Ramos (cell line): ENCODE data around the gene KLK8.

ENCODE experiments used
- in situ Hi-C: fragments of 300-500 bp; cut with MboI; formaldehyde crosslinking; loops from one replicate; pipeline ENCODE4 v1.14.3; 2022; ENCODE audit warnings: low sequenced_read_pairs; ENCODE audit not compliant: unreplicated experiment

The KLK8 gene

DNA sequence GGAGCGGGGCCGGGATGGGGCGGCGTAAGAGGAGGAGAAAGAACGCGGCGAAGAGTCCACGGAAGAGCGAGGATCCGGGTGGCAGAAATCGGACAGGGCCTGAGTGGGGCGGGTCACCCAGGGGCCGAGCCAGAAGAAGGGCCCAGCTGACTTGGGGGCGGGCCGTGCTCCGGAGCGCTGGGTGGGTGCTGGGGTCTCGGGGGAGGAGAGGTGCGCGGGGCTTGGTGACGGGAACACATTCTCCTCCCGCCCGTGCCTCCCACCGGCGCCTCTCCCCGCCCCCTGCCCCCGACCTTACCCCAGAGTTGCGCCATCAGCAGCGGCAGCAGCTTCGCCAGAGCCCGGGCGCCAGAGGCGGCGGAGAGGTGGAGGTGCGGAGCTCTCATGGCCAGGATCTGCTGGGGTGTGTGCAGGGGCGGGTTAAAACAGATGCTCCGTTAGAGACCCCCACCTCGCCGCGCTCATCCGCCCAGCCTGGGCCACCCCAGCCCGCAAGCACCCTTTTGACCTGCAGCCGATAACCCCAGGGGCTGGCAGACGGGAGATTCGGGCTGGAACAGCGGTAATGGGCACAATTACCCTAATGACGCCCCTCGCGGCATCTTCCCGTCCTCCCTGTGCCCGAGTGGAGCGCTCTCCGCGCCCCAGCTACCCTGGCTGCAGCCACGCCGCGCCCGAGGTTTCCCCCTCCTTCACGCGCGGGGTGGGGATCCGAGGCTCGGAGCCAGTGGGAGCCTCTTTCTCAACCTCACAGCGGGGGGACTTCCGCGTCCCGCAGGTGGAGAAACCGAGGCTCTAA lies 17.5 kb upstream of the KLK8 start:
- in situ Hi-C loops = no loop called here

DNA sequence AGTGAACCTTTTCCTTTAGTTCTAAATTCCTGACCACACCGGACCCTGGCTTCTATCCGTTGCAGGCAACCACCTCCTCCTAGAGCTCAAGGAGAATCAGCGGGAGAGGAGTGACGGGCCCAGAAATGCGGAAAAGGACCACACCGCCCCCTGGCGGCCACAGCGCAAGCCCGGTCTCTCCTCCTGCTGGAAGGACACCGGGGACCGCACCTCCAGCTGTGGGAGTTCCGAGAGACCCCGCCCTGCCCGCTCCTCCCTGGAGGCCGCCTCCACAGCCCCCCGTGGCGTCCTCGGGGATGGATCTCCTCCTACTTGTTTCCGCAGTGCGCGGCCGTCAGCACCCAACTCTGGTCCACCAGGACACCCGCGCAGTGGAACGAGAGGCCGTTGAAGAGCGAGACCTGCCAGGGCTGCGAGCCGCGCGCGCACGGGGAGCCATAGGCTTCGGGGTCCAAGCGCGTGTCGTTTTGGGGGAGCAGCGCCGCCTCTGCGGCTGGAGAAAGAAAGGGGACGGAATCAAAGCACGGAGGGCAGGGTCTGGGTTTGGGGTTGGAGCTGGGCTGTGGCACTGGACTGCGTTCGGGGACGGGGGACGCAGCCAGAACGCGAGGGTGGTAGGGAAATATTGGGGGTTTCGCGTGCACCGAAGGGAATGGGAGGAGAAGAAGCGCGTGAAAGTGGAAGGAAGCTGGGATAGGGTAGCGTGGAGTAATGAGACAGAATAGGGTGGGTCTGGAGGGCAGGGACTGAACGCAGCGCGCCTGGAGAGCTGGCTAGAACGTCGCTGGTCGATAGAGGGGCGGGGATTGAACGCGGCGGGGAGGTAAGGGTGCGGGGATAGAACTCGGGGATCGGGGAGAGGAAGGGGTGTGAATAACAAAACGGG lies 15.6 kb upstream of the KLK8 start:
- in situ Hi-C loops = no loop called here

GRCh38 chr19:51015691-51016267 lies 14.4 kb upstream of the KLK8 start:
- in situ Hi-C loops = no loop called here

- in situ Hi-C loops = no loop called here
Observed at GRCh38 chr19:51014242-51014641, 12.8 kb upstream of the KLK8 start.

DNA sequence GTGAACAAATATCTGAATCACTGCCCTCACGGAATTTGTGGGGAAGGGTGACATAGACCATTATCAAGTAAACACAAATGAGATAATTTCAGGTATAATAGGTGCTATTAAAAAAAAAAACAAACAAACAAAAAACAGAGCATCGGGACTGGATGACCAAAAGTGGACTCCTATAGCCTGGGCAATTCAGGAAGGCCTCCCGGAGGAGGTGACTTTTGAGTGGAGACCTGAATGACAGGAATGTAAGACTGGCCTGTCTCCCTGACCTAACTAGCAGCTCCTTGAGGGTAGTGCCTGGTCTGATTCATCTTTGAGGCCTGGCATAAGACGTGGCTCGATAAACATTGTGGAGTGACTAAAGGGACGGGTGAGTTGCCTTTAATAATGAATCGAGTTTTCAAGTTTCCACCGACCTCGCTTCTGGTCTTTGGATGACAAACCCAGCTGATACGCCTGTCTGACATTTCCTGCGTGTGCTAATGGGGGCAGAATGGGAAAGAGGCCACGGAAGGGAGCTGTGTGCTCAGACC lies 11.3 kb upstream of the KLK8 start:
- in situ Hi-C loops = no loop called here

DNA sequence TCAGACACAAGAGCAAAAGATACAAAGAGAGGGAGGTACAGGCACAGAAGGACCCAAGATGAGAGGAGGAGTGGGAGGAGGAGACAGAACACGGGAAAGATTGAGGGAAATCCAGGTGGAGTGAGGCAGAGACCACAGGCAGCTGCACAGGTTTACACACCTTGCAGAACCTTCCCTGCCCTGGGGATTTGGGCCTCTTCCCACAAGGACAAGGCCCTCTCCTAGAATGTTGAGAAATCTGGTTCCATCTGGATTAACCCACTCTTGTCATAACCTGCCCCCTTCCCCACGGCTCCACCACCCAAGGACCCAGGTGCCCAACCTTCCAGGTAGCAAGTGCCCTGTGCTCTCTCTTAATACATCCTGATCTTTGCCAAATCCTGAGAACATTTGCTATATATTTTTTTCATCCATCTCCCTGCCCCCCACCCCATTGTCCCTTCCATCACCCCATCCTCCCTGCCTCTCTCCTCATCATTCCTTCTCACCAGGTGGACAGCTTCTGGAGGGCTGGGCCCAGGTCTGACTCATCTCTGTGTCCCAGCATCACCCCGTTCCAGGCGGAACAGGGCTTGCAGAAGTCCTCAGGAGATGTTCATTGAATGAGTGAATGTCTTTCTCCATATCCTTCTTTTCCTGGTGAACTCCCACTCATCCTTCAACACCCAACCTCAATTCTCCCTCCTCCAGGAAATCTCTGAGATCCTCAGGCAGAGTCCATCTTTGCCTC lies 8.8 kb upstream of the KLK8 start:
- in situ Hi-C loops = no loop called here

GRCh38 chr19:51009061-51009891 lies 7.9 kb upstream of the KLK8 start:
- in situ Hi-C loops = no loop called here

- in situ Hi-C loops = no loop called here
Observed at GRCh38 chr19:51007488-51007887, 6.1 kb upstream of the KLK8 start.

DNA sequence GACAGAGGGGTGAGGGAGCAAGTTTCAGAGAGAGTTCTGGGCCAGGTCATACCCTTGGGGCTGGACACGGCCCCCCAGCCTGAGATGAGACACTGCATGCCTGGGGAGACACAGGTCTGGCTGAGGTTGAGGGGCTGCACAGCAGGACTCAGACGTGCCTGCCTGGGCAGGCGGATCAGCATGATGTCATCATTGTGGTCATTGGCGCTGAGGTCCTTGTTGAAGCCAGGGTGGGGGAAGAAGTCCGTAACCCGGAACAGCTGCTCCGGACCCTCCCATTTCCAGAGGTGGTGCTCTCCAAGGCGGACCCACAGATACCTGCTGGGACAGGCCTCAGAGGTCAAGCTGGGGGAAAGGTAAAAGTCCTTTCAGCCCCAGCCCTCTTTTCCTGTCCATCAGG lies 5.0 kb upstream of the KLK8 start:
- in situ Hi-C loops = no loop called here

DNA sequence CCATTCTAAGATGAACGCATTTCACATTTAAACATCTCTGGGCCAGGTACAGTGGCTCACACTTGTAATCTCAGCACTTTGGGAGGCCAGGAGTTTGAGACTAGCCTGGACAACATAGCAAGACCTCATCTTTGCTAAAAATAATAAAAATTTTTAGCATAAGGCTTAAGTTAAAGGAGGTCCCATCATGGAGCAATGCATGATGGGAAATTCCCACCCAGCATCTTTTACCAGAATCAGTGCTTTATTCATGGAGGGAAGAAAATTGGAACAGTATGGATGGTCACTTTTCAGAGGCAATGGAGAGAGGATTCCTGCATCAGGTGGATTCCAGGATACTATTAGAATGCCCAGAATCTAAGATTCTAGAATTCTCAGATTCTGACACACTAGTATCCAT lies 3.8 kb upstream of the KLK8 start:
- in situ Hi-C loops = no loop called here

DNA sequence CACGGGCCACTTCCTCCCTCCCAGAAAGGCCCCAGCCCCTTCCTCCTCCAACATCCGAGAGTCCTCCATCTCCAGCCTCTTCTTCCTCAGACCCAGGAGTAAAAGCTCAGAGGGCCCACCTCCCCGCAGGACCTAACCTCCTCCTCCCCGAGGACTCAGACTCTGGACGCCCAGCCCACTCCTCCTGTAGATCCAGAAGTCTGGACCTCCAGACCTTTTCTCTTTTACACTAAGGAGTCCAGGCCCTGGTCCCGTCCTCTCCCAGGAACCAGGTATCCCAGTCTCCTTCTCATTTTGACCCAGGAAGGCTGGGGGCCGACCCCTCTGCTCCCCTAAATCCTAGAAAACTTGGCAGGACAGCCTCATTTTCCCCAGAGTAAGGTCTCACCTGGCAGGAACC lies 1.9 kb upstream of the KLK8 start:
- in situ Hi-C loops = no loop called here

DNA sequence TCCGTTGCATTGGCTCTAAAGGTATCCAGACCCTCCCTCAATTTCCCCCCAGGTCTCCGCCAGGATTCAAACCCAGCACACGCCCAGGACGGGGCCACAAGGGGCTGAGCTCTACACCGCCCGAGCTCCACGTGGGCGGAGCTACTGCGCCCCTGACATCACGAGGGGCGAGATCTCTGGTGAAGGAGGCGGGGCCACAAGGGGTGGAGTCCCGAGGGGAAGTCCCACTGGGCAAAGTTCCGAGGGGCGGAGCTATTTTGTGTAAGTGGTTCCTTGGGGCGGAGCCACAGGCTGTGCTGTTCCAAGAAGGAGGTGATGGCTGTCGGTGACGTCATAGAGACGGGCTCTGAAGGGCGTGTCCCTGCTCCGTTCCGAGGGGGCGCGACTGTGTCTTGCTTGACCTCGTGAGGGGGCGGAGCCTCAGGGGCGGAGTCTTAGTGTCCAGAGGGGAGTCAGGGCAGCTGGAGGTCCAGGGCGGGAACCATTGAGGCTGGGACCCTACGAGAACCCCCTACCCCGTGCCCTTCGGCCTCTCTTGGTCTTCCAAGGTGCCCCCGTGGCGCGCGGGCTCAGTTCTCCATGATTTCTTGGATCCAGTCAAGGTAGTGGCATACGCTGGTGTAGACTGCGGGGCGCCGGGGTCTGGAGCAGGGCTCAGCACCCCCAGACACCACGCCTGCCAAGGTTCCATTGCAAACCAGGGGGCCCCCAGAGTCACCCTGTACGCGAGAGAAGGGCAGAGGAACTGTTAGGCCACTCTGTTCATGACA lies 1.3 kb upstream of the KLK8 start:
- in situ Hi-C loops = no loop called here

- in situ Hi-C loops = no loop called here
Observed at GRCh38 chr19:51002089-51002532, 707 bp upstream of the KLK8 start.

GRCh38 chr19:51000981-51001380 lies 423 bp downstream of the KLK8 start:
- in situ Hi-C loops = no loop called here

- in situ Hi-C loops = no loop called here
Observed at GRCh38 chr19:51000426-51000825, 978 bp downstream of the KLK8 start.

DNA sequence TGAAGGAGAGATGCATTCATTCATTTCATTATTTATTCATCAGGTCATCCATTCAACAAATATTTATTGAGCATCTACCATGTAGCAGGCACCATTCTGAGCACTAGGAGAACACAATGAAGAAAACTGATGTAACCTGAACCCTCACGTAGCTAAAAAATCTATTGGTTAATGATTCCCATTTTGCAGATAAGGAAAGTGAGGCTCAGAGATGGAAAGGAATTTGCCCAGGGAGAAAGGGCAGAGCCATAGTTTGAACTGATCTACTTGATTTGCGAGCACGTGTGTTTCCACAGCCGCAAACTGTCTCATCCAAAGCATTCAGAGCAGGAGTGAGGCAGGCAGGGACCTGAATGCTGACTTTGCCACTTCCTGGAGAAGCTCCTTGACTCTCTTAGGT lies 2.7 kb downstream of the KLK8 start:
- in situ Hi-C loops = no loop called here

- in situ Hi-C loops = no loop called here
Observed at GRCh38 chr19:50998061-50998460, 3.3 kb downstream of the KLK8 start.

DNA sequence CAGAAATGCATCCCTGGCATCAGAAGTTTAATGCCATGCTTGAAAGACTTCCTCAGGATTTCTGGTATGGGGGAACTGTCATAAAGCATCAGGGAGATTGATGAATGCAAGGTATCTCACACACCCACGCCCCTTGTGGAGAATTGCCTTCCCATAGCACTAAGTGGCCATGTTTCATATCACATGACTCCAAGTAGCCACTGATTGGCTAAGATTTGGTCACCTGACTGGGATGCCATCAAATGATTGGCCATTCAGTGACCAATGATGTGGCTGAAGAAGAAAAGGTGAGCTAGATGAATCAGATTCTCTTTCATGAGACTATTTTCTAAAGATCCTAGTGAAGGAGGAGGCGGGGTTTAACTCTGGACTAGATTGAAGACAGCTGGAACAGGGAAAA lies 7.3 kb downstream of the KLK8 start:
- in situ Hi-C loops = no loop called here

DNA sequence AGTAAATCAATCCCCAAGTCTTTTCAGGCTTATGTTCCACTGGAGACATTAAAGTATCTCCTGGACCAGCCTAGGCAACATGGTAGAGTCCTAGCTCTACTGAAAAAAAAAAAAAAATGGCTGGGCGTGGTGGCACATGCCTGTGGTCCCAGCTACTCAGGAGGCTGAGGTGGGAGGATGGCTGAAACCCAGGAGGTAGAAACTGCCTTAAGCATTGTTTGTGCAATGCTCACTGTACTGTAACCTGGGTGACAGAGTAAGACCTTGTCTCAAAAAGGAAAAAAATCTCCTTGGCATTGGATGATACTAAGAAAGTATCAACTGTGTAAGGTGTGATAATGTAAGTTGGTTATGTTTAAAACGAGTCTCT lies 8.8 kb downstream of the KLK8 start:
- in situ Hi-C loops = no loop called here
